Stimulated activated CD4-positive, alpha-beta T cell treated with anti-CD3 and anti-CD28 coated beads, Interleukin-2, amount 100 ng/mL, for 24 hours (primary cell): ENCODE results near the gene UNK.
A peak's percentile ranks its signal among the peaks of the same experiment; 100 is the strongest.
"Not testable (repeated sequence)": the region's sequence is repeated elsewhere in the genome, so short reads cannot be mapped to it uniquely, and the experiment has no call there.

ENCODE experiments used
- DNase-seq, 2 donors: peaks; one replicate each; pipeline ENCODE4 v3.0.0-alpha.2; 2020

Gene UNK

GRCh38 chr17:75854881-75855309 is 70.3 kb downstream of the UNK start:
- no peak for DNase-seq

DNA sequence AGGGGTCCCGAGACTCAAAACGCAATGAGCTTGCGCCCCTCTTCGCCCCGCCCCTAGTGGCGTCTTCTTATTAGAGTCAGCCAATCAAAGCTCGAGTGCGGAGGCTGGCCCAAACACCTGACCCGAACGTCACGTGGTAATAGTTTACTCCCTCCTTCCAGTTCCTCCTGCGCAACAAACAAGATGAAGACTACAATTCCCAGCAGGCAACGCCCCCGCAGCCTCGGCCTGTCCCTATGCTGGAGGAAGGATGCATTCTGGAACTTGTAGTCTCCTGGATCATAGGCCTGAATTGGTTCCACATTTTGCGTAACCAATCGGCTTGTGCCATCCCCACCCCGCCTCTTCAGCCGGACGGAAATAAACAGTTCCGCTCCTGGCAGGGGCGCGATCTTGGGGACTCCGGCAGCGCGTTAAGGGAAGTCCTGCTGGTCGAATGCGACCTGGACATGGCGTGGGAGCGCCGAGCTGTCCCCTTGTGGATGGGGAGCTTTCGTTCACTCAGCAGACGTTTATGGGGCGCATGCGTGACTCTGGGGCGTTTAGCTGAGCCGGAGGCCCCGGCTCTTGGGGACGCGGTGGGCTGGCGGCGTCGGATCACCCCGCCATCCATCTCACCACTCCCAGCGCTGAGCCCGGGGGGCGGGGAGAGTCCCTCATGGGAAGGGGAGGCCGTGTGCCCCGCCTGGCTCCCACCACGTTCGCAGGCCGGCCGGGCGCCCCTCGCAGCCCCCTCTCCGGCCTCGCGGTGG is 70.9 kb downstream of the UNK start, which contains the start of gene WBP2:
Gene WBP2 (minus strand): TSS at position 26 of the 752 bp plus-strand sequence. CDS start 38 bp downstream, outside the sequence.
- DNase-seq, result peak; percentile 96 to 98

DNA sequence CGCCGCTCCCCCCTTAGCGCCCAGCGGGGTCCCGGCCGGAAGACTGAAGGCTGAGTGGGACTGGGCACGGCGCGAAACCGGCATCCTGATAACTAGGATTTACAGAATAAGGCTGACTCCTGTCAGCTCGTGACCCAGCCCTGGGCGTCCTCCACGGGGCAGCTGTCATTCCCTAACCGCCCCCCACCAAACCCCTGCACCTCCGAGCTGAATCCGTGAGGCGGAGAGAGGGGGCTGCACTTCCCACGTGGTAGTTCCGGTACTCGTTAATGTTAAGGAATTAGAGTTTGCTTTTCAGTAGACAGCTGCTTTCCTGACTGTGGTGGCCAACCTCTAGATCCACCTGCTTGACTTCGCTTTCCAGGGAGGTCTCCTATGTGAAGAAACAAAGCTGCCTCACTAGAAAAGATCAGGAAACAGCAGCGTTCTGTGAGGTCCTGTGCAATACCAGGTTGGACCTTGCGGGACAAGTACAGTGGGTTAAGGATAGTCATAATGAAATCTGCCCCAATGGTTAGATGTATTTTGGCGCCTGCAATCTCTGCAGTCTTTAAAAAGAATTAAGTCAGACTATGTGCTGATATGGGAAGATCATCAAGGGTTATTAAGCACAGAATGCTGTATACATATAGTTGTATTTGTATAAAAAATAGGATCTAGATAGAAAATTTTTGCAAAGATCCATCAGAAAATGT is 71.6 kb downstream of the UNK start:
- no peak for DNase-seq

DNA sequence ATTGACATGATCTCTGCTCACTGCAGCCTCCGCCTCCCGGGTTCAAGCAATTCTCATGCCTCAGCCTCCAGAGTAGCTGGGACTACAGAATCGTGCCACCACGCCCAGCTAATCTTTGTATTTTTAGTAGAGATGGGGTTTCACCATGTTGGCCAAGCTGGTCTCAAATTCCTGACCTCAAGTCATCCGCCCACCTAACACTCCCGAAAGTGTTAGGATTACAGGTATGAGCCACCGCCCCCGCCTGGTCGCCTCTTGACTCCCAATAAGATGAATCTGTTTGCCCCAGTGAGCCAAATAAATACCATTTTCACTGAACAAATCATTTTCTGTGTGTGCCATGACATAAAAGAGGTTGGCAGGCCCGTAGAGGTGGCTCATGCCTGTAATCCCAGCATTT is 74.8 kb downstream of the UNK start:
- DNase-seq, result not testable (repeated sequence)

DNA sequence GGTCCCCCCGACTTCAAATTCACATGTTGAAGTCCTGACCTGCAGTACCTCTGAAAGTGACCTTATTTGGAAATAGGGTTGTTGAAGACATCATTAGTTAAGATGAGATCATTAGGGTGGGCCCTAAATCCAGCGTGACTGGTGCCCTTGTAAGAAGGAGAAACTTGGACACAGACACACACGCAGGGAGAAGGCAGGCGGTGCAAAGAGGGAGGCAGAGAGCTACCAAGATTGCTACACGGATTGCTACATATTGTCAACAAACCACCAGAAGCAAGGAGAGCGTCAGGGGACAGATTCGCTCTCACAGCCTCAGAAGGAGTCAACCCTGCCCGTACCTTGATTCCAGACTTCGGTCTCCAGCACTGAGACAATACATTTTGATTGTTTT is 77.3 kb downstream of the UNK start:
- DNase-seq, result no peak

DNA sequence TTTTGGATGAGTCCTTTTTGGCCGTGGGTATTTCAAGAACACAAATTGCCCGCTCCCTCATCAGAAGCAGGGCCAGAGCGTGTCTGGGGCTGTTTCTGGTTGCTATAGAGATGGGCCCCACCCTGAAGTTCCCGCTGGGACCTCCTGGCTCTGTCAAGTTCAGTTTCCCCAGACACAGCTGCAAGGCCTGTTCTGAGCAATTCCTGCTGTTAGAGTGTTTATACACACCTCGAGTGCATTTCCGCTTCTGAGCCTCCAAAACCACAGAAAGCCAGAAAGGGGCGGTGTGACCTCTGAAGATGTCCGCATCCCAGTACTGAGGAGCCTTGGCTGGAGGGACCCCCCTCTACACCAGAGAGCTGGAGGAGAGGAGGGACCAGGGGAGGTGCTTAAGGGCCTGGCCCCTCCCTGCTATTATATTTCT is 79.9 kb downstream of the UNK start:
- peak; percentile 30 to 35 for DNase-seq

GRCh38 chr17:75864887-75865286 is 80.3 kb downstream of the UNK start:
- not testable (repeated sequence) for DNase-seq

- not testable (repeated sequence) for DNase-seq
Observed at GRCh38 chr17:75865404-75866188, 81.0 kb downstream of the UNK start.

DNA sequence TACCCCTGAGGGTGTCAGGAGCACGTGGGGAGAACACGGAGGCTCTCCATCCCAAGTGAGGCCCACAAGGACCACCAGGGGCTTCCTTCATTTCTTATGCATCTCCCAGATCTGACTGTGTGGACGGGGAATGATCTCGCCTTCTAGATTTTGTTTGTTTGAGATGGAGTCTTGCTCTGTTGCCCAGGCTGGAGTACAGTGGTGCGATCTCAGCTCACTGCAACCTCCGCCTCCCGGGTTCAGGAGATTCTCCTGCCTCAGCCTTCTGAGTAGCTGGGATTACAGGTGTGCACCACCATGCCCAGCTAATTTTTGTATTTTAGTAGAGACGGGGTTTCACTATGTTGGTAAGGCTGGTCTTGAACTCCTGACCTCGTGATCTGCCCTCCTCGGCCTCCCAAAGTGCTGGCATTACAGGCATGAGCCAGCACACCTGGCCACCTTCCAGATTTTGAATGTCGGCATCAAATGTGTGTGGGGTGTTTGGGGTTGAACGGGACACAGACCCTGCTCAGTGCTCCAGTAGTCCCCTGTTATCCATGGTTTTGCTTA is 84.2 kb downstream of the UNK start:
- DNase-seq, result not testable (repeated sequence)

DNA sequence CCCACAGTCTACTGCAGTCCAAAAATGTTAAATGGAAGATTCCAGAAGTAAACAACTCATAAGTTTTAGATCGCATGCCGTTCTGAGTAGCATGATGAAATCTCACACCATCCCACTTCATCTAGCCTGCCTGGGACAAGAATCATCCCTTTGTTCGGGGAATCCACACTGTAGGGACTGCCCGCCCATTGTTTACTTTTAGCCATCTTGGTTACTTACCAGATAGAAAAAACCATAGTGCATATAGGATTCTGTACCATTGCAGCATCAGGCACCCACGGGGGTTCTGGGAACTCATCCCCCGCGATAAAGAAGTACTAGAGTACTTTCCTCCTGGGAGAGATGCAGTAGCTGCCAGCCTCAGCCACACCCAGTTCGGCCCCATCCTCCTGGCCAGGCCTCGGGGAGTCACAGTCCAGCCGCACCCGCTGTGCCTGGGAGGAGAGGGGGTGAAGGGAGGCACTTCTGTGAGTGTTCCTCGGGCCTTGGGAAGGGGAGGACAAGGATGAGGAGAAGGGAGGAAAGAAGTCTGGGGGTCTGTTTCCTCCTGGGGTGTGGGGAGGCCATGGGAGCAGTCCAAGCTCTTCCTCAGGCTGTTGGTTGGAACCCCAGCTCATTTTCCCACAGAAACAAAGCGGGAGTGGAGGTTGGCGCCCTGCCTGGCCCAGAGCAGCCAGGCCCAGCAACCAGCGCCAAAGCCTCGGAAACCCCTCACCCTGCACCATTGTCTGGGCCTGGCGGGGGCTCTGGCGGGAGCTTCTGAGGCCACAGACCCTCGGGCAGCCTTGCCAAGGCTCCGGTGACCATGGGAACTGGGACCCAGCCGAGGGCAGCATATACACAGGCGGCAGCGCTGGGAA is 84.9 kb downstream of the UNK start:
- DNase-seq, result no peak

DNA sequence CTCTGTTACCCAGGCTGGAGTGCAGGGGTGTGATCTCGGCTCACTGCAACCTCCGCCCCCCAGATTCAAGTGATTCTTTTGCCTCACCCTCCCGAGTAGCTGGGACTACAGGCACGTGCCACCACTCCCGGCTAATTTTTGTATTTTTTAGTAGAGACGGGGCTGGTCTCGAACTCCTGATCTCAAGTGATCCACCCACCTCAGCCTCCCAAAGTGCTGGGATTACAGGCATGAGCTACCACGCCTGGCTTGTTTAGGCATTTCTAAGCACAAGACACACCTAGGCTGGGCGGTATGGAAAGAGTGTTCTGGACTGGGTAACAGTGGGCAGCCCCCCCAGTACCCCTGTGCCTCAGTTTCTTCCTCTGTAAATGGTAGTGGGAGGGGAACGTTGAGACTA is 85.6 kb downstream of the UNK start:
- DNase-seq, result not testable (repeated sequence)

- peak; percentile 28 to 49 for DNase-seq
Observed at GRCh38 chr17:75872434-75873351, 88.1 kb downstream of the UNK start.

GRCh38 chr17:75873587-75874322 is 89.1 kb downstream of the UNK start:
- no peak for DNase-seq

GRCh38 chr17:75874323-75875181 is 89.9 kb downstream of the UNK start:
- no peak for DNase-seq
